GM21367 (cell line): ENCODE measurements around the gene CNTNAP2.
"Not testable (repeated sequence)": the region's sequence is repeated elsewhere in the genome, so short reads cannot be mapped to it uniquely, and the experiment has no call there.

Source experiments
- ATAC-seq: cut with Tn5 transposase; IDR thresholded peaks from one replicate; pipeline ENCODE4 v1.9.1; 2021; ENCODE audit not compliant: unreplicated experiment

Gene CNTNAP2

DNA sequence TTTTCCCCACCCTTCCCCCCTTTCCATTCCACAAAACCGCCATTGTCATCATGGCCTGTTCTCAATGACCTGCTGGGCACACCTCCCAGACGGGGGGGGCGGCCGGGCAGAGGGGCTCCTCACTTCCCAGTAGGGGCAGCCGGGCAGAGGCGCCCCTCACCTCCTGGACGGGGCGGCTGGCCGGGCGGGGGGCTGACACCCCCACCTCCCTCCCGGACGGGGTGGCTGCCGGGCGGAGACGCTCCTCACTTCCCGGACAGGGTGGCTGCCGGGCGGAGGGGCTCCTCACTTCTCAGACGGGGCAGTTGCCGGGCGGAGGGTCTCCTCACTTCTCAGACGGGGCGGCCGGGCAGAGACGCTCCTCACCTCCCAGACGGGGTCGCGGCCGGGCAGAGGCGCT is 1685.2 kb downstream of the CNTNAP2 start:
- not testable (repeated sequence) for ATAC-seq

DNA sequence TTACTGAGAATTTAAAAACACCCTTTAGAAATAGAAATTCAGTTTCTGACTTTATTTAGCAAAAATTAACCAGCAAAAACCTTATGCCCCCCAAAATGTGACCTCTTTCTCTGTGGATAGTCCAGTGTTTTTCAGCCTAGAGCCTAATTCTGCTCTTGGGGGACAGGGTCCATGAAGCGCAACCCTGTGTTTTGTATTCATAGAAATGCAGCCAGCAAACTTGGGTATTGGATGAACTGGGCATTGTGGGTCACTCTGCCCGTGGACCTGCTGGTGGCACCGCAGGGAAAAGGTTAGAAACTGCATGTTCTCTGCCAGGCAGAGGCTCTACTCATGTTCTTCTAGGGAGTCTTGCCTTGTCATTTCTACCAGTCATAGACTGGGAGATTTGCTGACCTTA is 1686.5 kb downstream of the CNTNAP2 start:
- ATAC-seq = no peak

- ATAC-seq = no peak
These were observed 1687.0 kb downstream of the CNTNAP2 start for GRCh38 chr7:147803606-147804005.

GRCh38 chr7:147804032-147804431 is 1687.4 kb downstream of the CNTNAP2 start:
- no peak for ATAC-seq

DNA sequence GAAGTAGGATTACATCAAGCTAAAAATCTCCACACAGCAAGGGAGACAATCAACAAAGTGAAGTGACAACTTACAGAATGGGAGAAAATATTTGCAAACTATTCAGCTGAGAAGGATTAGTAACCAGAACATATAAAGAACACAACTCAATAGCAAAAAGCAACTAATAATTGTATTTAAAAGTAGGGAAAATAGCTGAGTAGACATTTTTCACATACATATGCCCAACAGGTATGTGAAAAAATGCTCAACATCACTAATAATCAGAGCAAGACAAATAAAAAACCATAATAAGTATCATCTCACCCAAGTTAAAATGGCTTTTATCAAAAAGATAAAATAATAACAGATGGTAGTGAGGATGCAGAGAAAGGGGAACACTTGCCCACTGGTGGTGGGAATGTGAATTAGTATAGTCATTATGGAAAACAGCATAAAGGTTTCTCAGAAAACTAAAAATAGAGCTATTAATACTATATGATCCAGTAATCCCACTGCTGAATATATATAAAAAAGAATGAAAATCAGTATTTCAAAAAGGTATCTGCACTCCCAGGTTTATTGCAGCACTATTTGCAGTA is 1689.5 kb downstream of the CNTNAP2 start:
- ATAC-seq = no peak

GRCh38 chr7:147809786-147810185 is 1693.2 kb downstream of the CNTNAP2 start:
- no peak for ATAC-seq

DNA sequence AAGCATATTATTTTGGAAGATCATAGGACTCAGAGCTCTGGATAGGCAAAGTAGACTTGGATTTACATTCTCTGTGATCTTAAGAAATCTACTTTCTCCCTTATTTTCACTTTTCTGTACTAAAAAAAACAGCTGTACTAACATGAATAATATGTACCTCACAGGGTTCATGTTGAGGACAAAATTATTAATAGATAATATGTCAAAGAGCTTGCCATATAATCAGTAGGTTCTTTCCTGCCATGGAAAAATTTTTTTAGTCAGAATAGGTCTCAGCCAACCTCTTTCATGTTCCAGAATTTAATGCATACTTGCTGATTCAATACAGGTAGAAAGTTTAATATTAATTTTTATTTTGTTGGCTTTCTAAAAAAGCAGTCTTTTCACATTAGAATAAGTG is 1693.7 kb downstream of the CNTNAP2 start:
- ATAC-seq = no peak

GRCh38 chr7:147811923-147812322 is 1695.3 kb downstream of the CNTNAP2 start:
- ATAC-seq = no peak

DNA sequence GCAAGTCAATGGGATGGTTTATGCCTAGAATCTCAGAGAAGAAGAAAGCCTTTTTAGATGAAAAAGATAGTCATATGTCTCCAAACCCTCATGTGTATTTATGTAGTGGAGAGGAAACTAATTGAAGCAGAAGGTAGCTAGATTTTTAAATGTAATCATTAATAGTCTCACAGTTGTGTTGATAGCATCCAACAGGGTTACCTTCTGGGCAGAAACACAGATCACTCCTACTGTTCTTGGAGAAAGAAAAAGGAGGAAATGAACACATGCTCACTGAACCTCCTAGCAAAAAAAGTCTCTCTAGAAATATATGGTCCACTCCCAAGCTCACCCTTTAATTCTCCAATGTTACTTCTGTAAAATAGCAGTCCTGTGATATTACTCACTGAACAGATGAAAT is 1696.7 kb downstream of the CNTNAP2 start:
- no peak for ATAC-seq

GRCh38 chr7:147818317-147818716 is 1701.7 kb downstream of the CNTNAP2 start:
- no peak for ATAC-seq

- ATAC-seq = no peak
These were observed 1708.1 kb downstream of the CNTNAP2 start for GRCh38 chr7:147824671-147825070.

DNA sequence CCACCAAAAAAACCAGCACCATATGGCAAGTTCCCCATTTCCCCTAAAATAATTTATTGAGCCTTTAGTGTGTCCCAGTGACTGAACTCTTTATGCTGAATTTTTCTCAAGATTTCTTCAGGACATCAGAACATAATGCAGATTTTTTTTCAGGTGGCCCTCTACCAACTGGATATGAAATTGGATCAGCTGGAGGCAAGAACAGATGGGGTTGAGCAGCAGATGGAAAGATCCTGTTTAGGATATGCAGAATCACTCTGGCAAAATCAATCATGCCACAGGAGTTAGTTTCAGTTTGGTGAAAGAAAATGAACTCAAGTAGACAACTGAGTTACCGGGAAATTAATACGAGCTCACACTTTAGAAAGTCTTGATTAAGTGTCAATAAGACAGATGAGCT is 1712.4 kb downstream of the CNTNAP2 start:
- no peak for ATAC-seq

DNA sequence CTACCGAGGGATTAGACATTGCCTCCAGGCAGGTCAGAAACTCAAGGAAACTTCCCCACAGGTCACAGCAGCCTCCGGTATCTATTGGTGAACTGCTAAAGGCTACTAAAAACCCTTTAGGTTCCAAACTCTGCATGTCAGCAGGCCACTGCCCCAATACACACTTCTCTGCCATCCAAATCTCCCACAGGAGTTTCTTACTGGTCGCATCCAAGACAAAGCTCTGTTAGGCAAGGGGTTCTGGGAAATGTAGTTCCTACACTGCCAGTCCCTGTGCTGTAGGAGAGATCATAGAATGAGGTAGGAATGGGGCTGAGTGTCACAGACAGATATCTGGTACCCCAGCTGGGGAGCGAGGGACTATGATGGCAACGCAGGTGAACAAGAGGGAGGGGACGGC is 1717.0 kb downstream of the CNTNAP2 start:
- no peak for ATAC-seq

- ATAC-seq = no peak
These were observed 1717.4 kb downstream of the CNTNAP2 start for GRCh38 chr7:147833970-147834369.

- ATAC-seq = no peak
These were observed 1736.2 kb downstream of the CNTNAP2 start for GRCh38 chr7:147852833-147853232.

DNA sequence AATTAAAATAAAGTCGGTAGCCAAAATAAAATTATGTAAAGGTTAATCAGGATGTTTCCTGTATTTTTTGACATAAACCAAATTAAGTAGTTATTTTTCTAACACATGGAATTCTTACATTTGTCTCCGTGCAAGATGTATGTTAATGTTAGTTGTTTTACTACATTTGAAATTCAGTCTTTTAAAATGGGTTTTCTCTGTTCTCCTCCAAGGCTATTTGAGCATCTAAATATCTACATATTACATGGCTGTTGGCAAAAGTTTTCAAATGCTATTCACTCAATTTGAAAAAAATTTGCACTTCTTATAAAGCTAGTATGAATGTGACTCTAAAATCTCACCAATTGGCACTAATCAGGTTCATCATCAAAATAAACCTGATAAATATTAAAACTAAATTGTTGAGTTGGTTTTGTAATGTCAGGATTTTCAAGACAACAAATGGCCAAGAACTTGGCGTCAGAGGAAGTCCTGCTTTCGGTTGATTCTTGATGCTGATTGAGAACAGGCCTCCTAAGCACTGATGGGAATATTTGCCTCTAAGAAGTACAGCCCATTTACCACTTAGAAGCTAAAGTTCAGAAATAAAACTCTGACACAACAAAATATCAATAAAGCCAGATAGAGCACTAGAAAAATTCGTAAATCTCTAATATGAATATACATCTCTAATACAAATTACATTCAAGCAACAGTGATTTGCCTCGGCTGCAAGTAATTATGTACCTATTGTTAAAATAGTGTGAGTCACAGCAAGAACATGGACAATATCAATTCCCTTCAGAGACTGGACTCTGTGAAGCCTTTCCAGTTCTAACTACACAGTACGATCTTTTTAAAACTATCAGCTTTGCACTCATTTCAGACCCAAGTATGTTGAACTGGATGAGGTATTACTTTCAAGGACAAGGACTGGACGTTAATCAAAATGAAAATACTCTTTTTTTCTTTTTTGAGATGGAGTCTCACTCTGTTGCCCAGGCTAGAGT is 1740.8 kb downstream of the CNTNAP2 start:
- ATAC-seq = no peak

DNA sequence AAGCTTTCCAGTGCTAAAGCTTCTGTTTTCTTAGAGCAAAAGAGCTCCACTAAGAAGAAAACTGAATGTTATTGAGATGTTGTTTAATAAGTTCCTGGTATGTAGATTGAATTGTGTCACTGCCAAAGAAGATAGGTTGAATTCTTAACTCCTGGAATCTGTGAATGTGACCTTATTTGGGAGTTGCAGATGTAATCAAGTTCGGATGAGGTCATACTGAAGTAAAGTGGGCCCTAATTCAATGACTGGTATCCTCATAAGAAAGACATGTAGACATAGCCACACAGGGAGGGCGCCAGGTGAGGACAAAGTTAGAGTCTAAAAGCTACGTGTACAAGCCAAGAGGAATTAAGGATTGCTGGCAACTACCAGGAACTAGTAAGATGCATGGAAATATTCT is 1741.8 kb downstream of the CNTNAP2 start:
- no peak for ATAC-seq

- no peak for ATAC-seq
These were observed 1742.4 kb downstream of the CNTNAP2 start for GRCh38 chr7:147859033-147859432.

GRCh38 chr7:147859486-147859885 is 1742.9 kb downstream of the CNTNAP2 start:
- ATAC-seq = no peak

GRCh38 chr7:147861058-147861716 is 1744.6 kb downstream of the CNTNAP2 start:
- ATAC-seq = no peak

- ATAC-seq = no peak
These were observed 1745.3 kb downstream of the CNTNAP2 start for GRCh38 chr7:147861945-147862344.

GRCh38 chr7:147869456-147869855 is 1752.9 kb downstream of the CNTNAP2 start:
- no peak for ATAC-seq
